GM23338 (cell line): ENCODE measurements around the gene AKAP13. TPM values are rescaled to one million over a fixed set of nuclear protein-coding genes. Genes with fewer than 3 reads are reported as not detected.

ENCODE experiments used
- ATAC-seq: fragments of 200-7000 bp; cut with Tn5 transposase; 3 replicates; pipeline ENCODE4 v1.9.1; 2020
- DNase-seq: peaks from one replicate; pipeline ENCODE4 v3.0.0-alpha.2; 2015; ENCODE audit warnings: low spot score
- H2AFZ ChIP-seq: fragments of 200-600 bp; sonication (generic); 2 replicates; pipeline ENCODE4 v1.8.0; 2016; ENCODE audit warnings: antibody characterized with exemption, mild to moderate bottlenecking, moderate library complexity
- H3F3A ChIP-seq: fragments of 200-600 bp; sonication (generic); replicated peaks from 2 replicates; pipeline ENCODE4 v1.8.0; 2017; ENCODE audit warnings: antibody characterized with exemption, mixed run types, low read depth
- H3K27ac ChIP-seq: fragments of 200-600 bp; sonication (generic); 2 replicates; pipeline ENCODE4 v1.6.1; 2016; ENCODE audit warnings: low read depth
- H3K27me3 ChIP-seq: fragments of 200-600 bp; sonication (generic); 2 replicates; pipeline ENCODE4 v1.8.0; 2016; ENCODE audit warnings: mild to moderate bottlenecking, mixed run types, moderate library complexity; ENCODE audit not compliant: insufficient read depth
- H3K36me3 ChIP-seq: fragments of 200-600 bp; sonication (generic); 2 replicates; pipeline ENCODE4 v1.8.0; 2016; ENCODE audit warnings: mild to moderate bottlenecking; ENCODE audit not compliant: insufficient read depth
- H3K4me1 ChIP-seq: fragments of 200-600 bp; sonication (generic); 2 replicates; pipeline ENCODE4 v1.8.0; 2016; ENCODE audit warnings: mild to moderate bottlenecking, moderate library complexity; ENCODE audit not compliant: insufficient read depth
- H3K4me2 ChIP-seq: fragments of 200-600 bp; sonication (generic); 2 replicates; pipeline ENCODE4 v1.7.1; 2017; ENCODE audit warnings: mixed run types
- H3K4me3 ChIP-seq: fragments of 200-600 bp; sonication (generic); 2 replicates; pipeline ENCODE4 v1.6.1; 2016; ENCODE audit warnings: mixed run types
- H3K79me2 ChIP-seq: fragments of 200-600 bp; sonication (generic); replicated peaks from 2 replicates; pipeline ENCODE4 v1.8.0; 2017; ENCODE audit warnings: mild to moderate bottlenecking; ENCODE audit not compliant: insufficient read depth
- H3K9me2 ChIP-seq: fragments of 200-600 bp; sonication (generic); 2 replicates; pipeline ENCODE4 v1.8.0; 2017; ENCODE audit not compliant: insufficient read depth
- H4K20me1 ChIP-seq: fragments of 200-600 bp; sonication (generic); replicated peaks from 2 replicates; pipeline ENCODE4 v1.8.0; 2017; ENCODE audit warnings: mild to moderate bottlenecking; ENCODE audit not compliant: insufficient read depth
- H3K27ac Mint-ChIP-seq: 2 replicates; pipeline ENCODE4 v1.8.0; 2020; ENCODE audit warnings: inconsistent platforms, mild to moderate bottlenecking, moderate library complexity, mixed read lengths
- H3K27me3 Mint-ChIP-seq: 3 replicates; pipeline ENCODE4 v1.8.0; 2022; ENCODE audit warnings: low read depth, mild to moderate bottlenecking, moderate library complexity, mixed read lengths, inconsistent platforms; ENCODE audit not compliant: insufficient read depth, poor library complexity
- H3K36me3 Mint-ChIP-seq: 3 replicates; pipeline ENCODE4 v1.8.0; 2021; ENCODE audit warnings: low read depth, mild to moderate bottlenecking, inconsistent platforms, moderate library complexity, mixed read lengths
- H3K4me1 Mint-ChIP-seq: 3 replicates; pipeline ENCODE4 v1.8.0; 2020; ENCODE audit warnings: mild to moderate bottlenecking, inconsistent platforms, mixed read lengths
- H3K4me3 Mint-ChIP-seq: 3 replicates; pipeline ENCODE4 v1.8.0; 2021; ENCODE audit warnings: moderate library complexity, mild to moderate bottlenecking, inconsistent platforms, mixed read lengths
- H3K9me3 Mint-ChIP-seq: 3 replicates; pipeline ENCODE4 v1.8.0; 2020; ENCODE audit warnings: moderate library complexity, mild to moderate bottlenecking, inconsistent platforms, mixed read lengths
- CREB1 ChIP-seq: fragments of 250-450 bp; sonication (Bioruptor Pico); IDR thresholded peaks from 2 replicates; pipeline ENCODE4 v1.5.0; 2020; ENCODE audit warnings: low read depth, mild to moderate bottlenecking, moderate library complexity
- CTCF ChIP-seq, 2 experiments: fragments of 200-600 bp in 1 of 2; sonication (generic) in 1 of 2; conservative IDR thresholded peaks; 2 replicates each; pipeline versions ENCODE4 v1.5.1 to v1.6.1; 2016 to 2017; ENCODE audit warnings: antibody characterized with exemption in 2 of 2, low read depth in 2 of 2, mild to moderate bottlenecking in 2 of 2, moderate library complexity in 1 of 2
- EZH2 ChIP-seq: fragments of 200-600 bp; sonication (generic); IDR thresholded peaks from one replicate; pipeline ENCODE4 v1.8.0; 2017; ENCODE audit warnings: antibody characterized with exemption, mild to moderate bottlenecking, low read depth; ENCODE audit not compliant: unreplicated experiment
- POLR2AphosphoS5 ChIP-seq: IDR thresholded peaks from 2 replicates; pipeline ENCODE4 v1.6.1; 2016; ENCODE audit warnings: antibody characterized with exemption, low read depth
- ZNF114 ChIP-seq: fragments of 250-450 bp; sonication (Bioruptor Pico); IDR thresholded peaks from 2 replicates; pipeline ENCODE4 v1.5.0; 2020; ENCODE audit warnings: mild to moderate bottlenecking, moderate library complexity
- ZNF462 ChIP-seq: fragments of 250-450 bp; sonication (Bioruptor Pico); IDR thresholded peaks from 2 replicates; pipeline ENCODE4 v1.5.0; 2020; ENCODE audit warnings: mild to moderate bottlenecking, moderate library complexity
- polyA plus RNA-seq: library from polyadenylated mRNA; unstranded; fragments of >200 nt; fragmentation: Nextera tagmentation; extraction: Ambion mirVana; gene quantifications from 2 replicates; pipeline ENCODE4 v1.2.1, GENCODE V29; 2016
- total RNA-seq: library from RNA; depleted of rRNA; stranded (reverse); fragments of >200 nt; shearing (Covaris generic); gene quantifications from 2 replicates; pipeline ENCODE4 v1.2.3, GENCODE V29; 2014

The AKAP13 gene
- total and polyA plus RNA-seq, 2 experiments from 2014 or later: 46.2 to 60.7 TPM

- Histone ChIP-seq H3K4me2 (no peak overlapping the region), H3K4me1 (no peaks in the 10 kb centered on the region), H3K27ac (no peak overlapping the region), H3K79me2 (peaks cover 17% of the 10 kb centered on the region), H4K20me1 (no peaks in the 10 kb centered on the region), H3K27me3 (no peaks in the 10 kb centered on the region), H2AFZ (no peak overlapping the region), H3F3A (no peaks in the 10 kb centered on the region), H3K4me3 (no peak overlapping the region), H3K9me2 (no peaks in the 10 kb centered on the region), H3K36me3 (no peaks in the 10 kb centered on the region; the same call in 1 of the 2 replicates)
- Mint-ChIP-seq H3K36me3 (peaks cover 23% of the 10 kb centered on the region), H3K9me3 (no peaks in the 10 kb centered on the region), H3K27ac (peak overlapping the region; percentile 40), H3K4me3 (no peak overlapping the region), H3K4me1 (peaks cover 15% of the 10 kb centered on the region), H3K27me3 (peaks cover 4% of the 10 kb centered on the region)
- TF ChIP-seq ZNF114 (CRISPR knock-in tag): no peak
- peak in 1 of 2 experiments; percentile 42; a peak in 2 of 4 replicates for TF ChIP-seq CTCF (conservative IDR thresholded peaks at IDR 0.05; ENCODE audit: low read depth in 2 of 2)
- DNase-seq (no peak), ATAC-seq (no peak)
Measured at GRCh38 chr15:85760531-85761371, 380.3 kb downstream of the AKAP13 start.

GRCh38 chr15:85761635-85762034, 381.2 kb downstream of the AKAP13 start:
- no peaks in the 10 kb centered on the region for H3K4me1 ChIP-seq
- H3K27ac ChIP-seq: no peak overlapping the region
- TF ChIP-seq POLR2AphosphoS5 (no peak), CREB1 (CRISPR knock-in tag) (no peak), EZH2 (no peak), CTCF (conservative IDR thresholded peaks at IDR 0.05; ENCODE audit: low read depth in 2 of 2) (no peak), ZNF462 (CRISPR knock-in tag) (no peak)

More at GRCh38 chr15:85761635-85762034, 381.2 kb downstream of the AKAP13 start:
- no peak for DNase-seq
- H3K36me3 Mint-ChIP-seq: peaks cover 23% of the 10 kb centered on the region
- Histone ChIP-seq H3K4me3 (no peak overlapping the region), H3K79me2 (peaks cover 23% of the 10 kb centered on the region), H3K4me2 (no peak overlapping the region), H3F3A (no peaks in the 10 kb centered on the region), H3K36me3 (no peaks in the 10 kb centered on the region), H4K20me1 (no peaks in the 10 kb centered on the region), H2AFZ (no peak overlapping the region), H3K27me3 (no peaks in the 10 kb centered on the region), H3K9me2 (no peaks in the 10 kb centered on the region)
- no peak overlapping the region for H3K4me3 Mint-ChIP-seq
- H3K9me3 Mint-ChIP-seq: no peaks in the 10 kb centered on the region
- peak overlapping the region; percentile 87 for H3K27ac Mint-ChIP-seq
- peaks cover 4% of the 10 kb centered on the region for H3K27me3 Mint-ChIP-seq
- H3K4me1 Mint-ChIP-seq: peaks cover 23% of the 10 kb centered on the region
- no peak for ATAC-seq
